Fibroblast of skin of right quadriceps (primary cell): Measurements from ENCODE around the gene PAX3.

Source experiments
- DNase-seq: peaks from one replicate; pipeline ENCODE4 v3.0.0-alpha.2; 2013

The PAX3 gene

GRCh38 chr2:222298311-222299150, at the start of gene PAX3:
TSS of gene PAX3 (minus strand) at chr2:222298998. CDS start at chr2:222298615, 383 bp downstream.
- DNase-seq = no peak

GRCh38 chr2:222341331-222341730, 42.5 kb upstream of the PAX3 start:
- DNase-seq = no peak

GRCh38 chr2:222338374-222338773, 39.6 kb upstream of the PAX3 start:
- no peak for DNase-seq

- no peak for DNase-seq
Measured at GRCh38 chr2:222336931-222337330, 38.1 kb upstream of the PAX3 start.

- no peak for DNase-seq
Measured at GRCh38 chr2:222336442-222336841, 37.6 kb upstream of the PAX3 start.

GRCh38 chr2:222334914-222335313, 36.1 kb upstream of the PAX3 start:
- no peak for DNase-seq

- no peak for DNase-seq
Measured at GRCh38 chr2:222333397-222333796, 34.6 kb upstream of the PAX3 start.

- DNase-seq = no peak
Measured at GRCh38 chr2:222332116-222332515, 33.3 kb upstream of the PAX3 start.

GRCh38 chr2:222330910-222331309, 32.1 kb upstream of the PAX3 start:
- DNase-seq = no peak

- DNase-seq = no peak
Measured at GRCh38 chr2:222322236-222322635, 23.4 kb upstream of the PAX3 start.

- no peak for DNase-seq
Measured at GRCh38 chr2:222320436-222321395, 21.9 kb upstream of the PAX3 start.

GRCh38 chr2:222319586-222320435, 21.0 kb upstream of the PAX3 start:
- DNase-seq = no peak

- DNase-seq = peak; percentile 11
Measured at GRCh38 chr2:222318712-222319585, 20.2 kb upstream of the PAX3 start.

GRCh38 chr2:222318026-222318711, 19.4 kb upstream of the PAX3 start:
- DNase-seq = peak; percentile 60

GRCh38 chr2:222315443-222316121, 16.8 kb upstream of the PAX3 start:
- DNase-seq = no peak

- DNase-seq = no peak
Measured at GRCh38 chr2:222313816-222314215, 15.0 kb upstream of the PAX3 start.

- no peak for DNase-seq
Measured at GRCh38 chr2:222311978-222312738, 13.4 kb upstream of the PAX3 start.

GRCh38 chr2:222311319-222311977, 12.7 kb upstream of the PAX3 start:
- DNase-seq = no peak

GRCh38 chr2:222310747-222311318, 12.0 kb upstream of the PAX3 start:
- no peak for DNase-seq
